ENCODE results near the gene NUMA1.

The NUMA1 gene

GRCh38 chr11:72045849-72046248, 34.5 kb downstream of the NUMA1 start:
- H3K4me1 Mint-ChIP-seq: peaks cover 31% of the 10 kb centered on the region
- no peaks in the 10 kb centered on the region for H3K9me3 Mint-ChIP-seq
- no peak overlapping the region for H3K4me3 Mint-ChIP-seq
- no peaks in the 10 kb centered on the region for H3K27me3 Mint-ChIP-seq
- no peak for DNase-seq
- no peak for ATAC-seq
- H3K27ac Mint-ChIP-seq: peak overlapping the region in 1 of 2 donors; percentile 12

- Mint-ChIP-seq H3K9me3 (no peaks in the 10 kb centered on the region), H3K4me3 (no peak overlapping the region), H3K27me3 (no peaks in the 10 kb centered on the region), H3K4me1 (peaks cover 32% of the 10 kb centered on the region), H3K27ac (peak overlapping the region in 1 of 2 donors; percentile 8)
- ATAC-seq (peak; percentile 2), DNase-seq (no peak)
These were observed 38.1 kb downstream of the NUMA1 start for GRCh38 chr11:72042064-72042745.

GRCh38 chr11:72041364-72042063, 38.8 kb downstream of the NUMA1 start:
- Mint-ChIP-seq H3K9me3 (no peaks in the 10 kb centered on the region), H3K27ac (no peak overlapping the region), H3K27me3 (no peaks in the 10 kb centered on the region), H3K4me1 (peaks cover 39% of the 10 kb centered on the region), H3K4me3 (no peak overlapping the region)
- ATAC-seq (peak; percentile 65), DNase-seq (peak; percentile 41 to 48)

GRCh38 chr11:72040491-72041363, 39.6 kb downstream of the NUMA1 start:
- no peaks in the 10 kb centered on the region for H3K27me3 Mint-ChIP-seq
- H3K9me3 Mint-ChIP-seq: no peaks in the 10 kb centered on the region
- H3K4me1 Mint-ChIP-seq: peaks cover 45% of the 10 kb centered on the region
- ATAC-seq (peak; percentile 79), DNase-seq (peak; percentile 55 to 62)
- no peak overlapping the region for H3K27ac Mint-ChIP-seq
- no peak overlapping the region for H3K4me3 Mint-ChIP-seq

GRCh38 chr11:72039856-72040401, 40.4 kb downstream of the NUMA1 start:
- no peak overlapping the region for H3K27ac Mint-ChIP-seq
- H3K9me3 Mint-ChIP-seq: no peaks in the 10 kb centered on the region
- H3K4me1 Mint-ChIP-seq: peaks cover 46% of the 10 kb centered on the region
- ATAC-seq (peak; percentile 1), DNase-seq (no peak)
- H3K4me3 Mint-ChIP-seq: no peak overlapping the region
- no peaks in the 10 kb centered on the region for H3K27me3 Mint-ChIP-seq

GRCh38 chr11:72039031-72039855, 41.1 kb downstream of the NUMA1 start:
- Mint-ChIP-seq H3K27ac (no peak overlapping the region), H3K27me3 (no peaks in the 10 kb centered on the region), H3K4me1 (peaks cover 44% of the 10 kb centered on the region), H3K4me3 (no peak overlapping the region), H3K9me3 (no peaks in the 10 kb centered on the region)
- ATAC-seq (no peak), DNase-seq (no peak)

GRCh38 chr11:72038491-72038890, 41.9 kb downstream of the NUMA1 start:
- peaks cover 38% of the 10 kb centered on the region for H3K4me1 Mint-ChIP-seq
- no peaks in the 10 kb centered on the region for H3K27me3 Mint-ChIP-seq
- DNase-seq (no peak), ATAC-seq (no peak)
- H3K9me3 Mint-ChIP-seq: no peaks in the 10 kb centered on the region
- no peak overlapping the region for H3K4me3 Mint-ChIP-seq
- H3K27ac Mint-ChIP-seq: peak overlapping the region in 1 of 2 donors; percentile 75

GRCh38 chr11:72037554-72038311, 42.6 kb downstream of the NUMA1 start:
- ATAC-seq (no peak), DNase-seq (no peak)
- Mint-ChIP-seq H3K27me3 (no peaks in the 10 kb centered on the region), H3K9me3 (no peaks in the 10 kb centered on the region), H3K4me1 (peaks cover 36% of the 10 kb centered on the region), H3K27ac (peak overlapping the region; percentile 14 to 20), H3K4me3 (no peak overlapping the region)

- no peak for ATAC-seq
- no peaks in the 10 kb centered on the region for H3K27me3 Mint-ChIP-seq
- H3K4me3 Mint-ChIP-seq: peak overlapping the region in 1 of 2 donors; percentile 65
- peak overlapping the region in 1 of 2 donors; percentile 74 for H3K27ac Mint-ChIP-seq
- no peaks in the 10 kb centered on the region for H3K9me3 Mint-ChIP-seq
- peaks cover 25% of the 10 kb centered on the region for H3K4me1 Mint-ChIP-seq
- no peak for DNase-seq
These were observed 43.7 kb downstream of the NUMA1 start for GRCh38 chr11:72036687-72037086.

- Mint-ChIP-seq H3K9me3 (no peaks in the 10 kb centered on the region), H3K4me1 (peaks cover 52% of the 10 kb centered on the region), H3K27me3 (no peaks in the 10 kb centered on the region), H3K27ac (peak overlapping the region; percentile 44 to 66), H3K4me3 (no peak overlapping the region)
- ATAC-seq: no peak
- DNase-seq: no peak
These were observed 49.8 kb downstream of the NUMA1 start for GRCh38 chr11:72030472-72031045.

GRCh38 chr11:72026090-72026489, 54.3 kb downstream of the NUMA1 start:
- no peak overlapping the region for H3K4me3 Mint-ChIP-seq
- no peaks in the 10 kb centered on the region for H3K27me3 Mint-ChIP-seq
- H3K27ac Mint-ChIP-seq: peak overlapping the region in 1 of 2 donors; percentile 73

GRCh38 chr11:72024069-72024754, 56.1 kb downstream of the NUMA1 start:
- H3K27ac Mint-ChIP-seq: peak overlapping the region; percentile 87 to 89
- no peak for ATAC-seq
- no peak for DNase-seq

More at GRCh38 chr11:72026090-72026489, 54.3 kb downstream of the NUMA1 start:
- Mint-ChIP-seq H3K4me1 (peaks cover 50% of the 10 kb centered on the region), H3K9me3 (no peaks in the 10 kb centered on the region)
- no peak for DNase-seq
- ATAC-seq: no peak

GRCh38 chr11:72023335-72023734, 57.0 kb downstream of the NUMA1 start:
- H3K4me3 Mint-ChIP-seq: no peak overlapping the region
- peaks cover 27% of the 10 kb centered on the region for H3K4me1 Mint-ChIP-seq
- peak overlapping the region in 1 of 2 donors; percentile 49 for H3K27ac Mint-ChIP-seq
- no peaks in the 10 kb centered on the region for H3K27me3 Mint-ChIP-seq
- H3K9me3 Mint-ChIP-seq: no peaks in the 10 kb centered on the region
- no peak for DNase-seq
- no peak for ATAC-seq

More at GRCh38 chr11:72024069-72024754, 56.1 kb downstream of the NUMA1 start:
- Mint-ChIP-seq H3K9me3 (no peaks in the 10 kb centered on the region), H3K4me1 (peaks cover 35% of the 10 kb centered on the region), H3K4me3 (no peak overlapping the region), H3K27me3 (no peaks in the 10 kb centered on the region)

Measured in stimulated activated naive CD8-positive, alpha-beta T cell treated with anti-CD3 and anti-CD28 coated beads, Interleukin-15, amount 100 ng/mL, for 72 hours (primary cell).